ENCODE data around the gene TTC29. TPM values are rescaled to one million over a fixed set of nuclear protein-coding genes. Genes with fewer than 3 reads are reported as not detected.

TTC29 gene
- total RNA-seq, 2 experiments from 2014 or later: not detected

DNA sequence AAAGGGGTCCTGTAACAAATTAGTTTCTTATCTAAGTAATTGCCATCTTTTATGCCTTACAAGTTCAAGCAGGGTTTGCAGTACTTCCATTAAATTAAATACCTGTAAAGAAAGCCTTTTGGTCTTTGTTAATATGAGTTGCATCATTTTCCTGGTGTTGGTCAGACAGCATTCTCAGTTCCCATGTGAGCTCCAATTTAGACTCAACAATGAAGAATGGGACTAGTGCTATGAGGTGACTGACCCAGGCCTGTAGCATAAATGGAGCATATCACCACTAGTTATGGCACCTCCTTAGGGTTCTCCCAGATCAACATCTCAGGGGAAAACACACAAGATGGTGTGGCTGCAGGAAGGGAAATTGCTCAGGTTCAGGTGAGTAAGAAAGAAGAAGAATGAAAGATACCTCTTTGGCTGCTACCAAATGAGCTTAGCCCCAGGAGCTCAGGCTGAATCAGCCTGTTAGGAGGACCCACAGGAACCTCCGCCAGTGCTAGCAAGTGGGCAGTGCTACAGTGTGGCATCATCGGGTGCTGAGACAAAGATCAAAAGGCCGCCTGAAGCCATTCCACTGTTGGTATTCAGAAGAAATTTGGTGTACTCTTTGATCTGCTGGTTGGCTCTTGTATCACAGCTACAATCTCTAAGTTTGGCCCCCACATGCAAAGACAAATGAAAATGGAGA, 1.8 kb downstream of the TTC29 start:
- no peak overlapping the region for H3K27ac Mint-ChIP-seq
- no peaks in the 10 kb centered on the region for H3K9me3 Mint-ChIP-seq (ENCODE audit: insufficient read depth)
- DNase-seq: no peak
- ATAC-seq: no peak
- CTCF ChIA-PET: interaction anchor here (1.5 kb wide), 1 partner anchor 18 kb away, joined by 3 read pairs; no protein-coding TSS in a partner anchor
- no peak overlapping the region for H3K4me3 Mint-ChIP-seq
- no peaks in the 10 kb centered on the region for H3K36me3 Mint-ChIP-seq (ENCODE audit: low read depth)
- POLR2A ChIA-PET: no interaction called here
- H3K4me1 Mint-ChIP-seq (ENCODE audit: low read depth): peaks cover 16% of the 10 kb centered on the region
- peaks cover 30% of the 10 kb centered on the region for H3K27me3 Mint-ChIP-seq (ENCODE audit: low read depth)

DNA sequence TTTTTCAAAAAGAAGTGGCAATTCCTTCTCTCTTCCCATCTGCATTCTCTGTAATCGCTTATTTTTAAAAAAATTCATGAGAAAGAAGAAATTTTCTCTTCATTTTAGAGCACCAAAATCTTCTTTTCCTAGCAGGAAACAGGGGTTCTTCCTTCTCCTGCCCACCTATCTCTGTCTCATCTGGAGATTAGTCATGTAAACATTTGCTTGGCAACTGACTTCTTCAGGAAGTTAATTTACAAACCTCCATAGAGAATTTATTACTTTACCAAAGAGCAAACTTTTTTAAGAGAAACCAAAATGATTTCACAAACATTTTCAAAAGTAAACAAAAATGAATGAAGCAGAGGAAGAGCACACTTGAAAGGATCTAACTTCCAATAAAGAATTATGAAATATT, 13.5 kb downstream of the TTC29 start:
- no peaks in the 10 kb centered on the region for H3K36me3 Mint-ChIP-seq (ENCODE audit: low read depth)
- no peak overlapping the region for H3K4me3 Mint-ChIP-seq
- no peaks in the 10 kb centered on the region for H3K4me1 Mint-ChIP-seq (ENCODE audit: low read depth)
- DNase-seq (no peak), ATAC-seq (no peak)
- H3K9me3 Mint-ChIP-seq (ENCODE audit: insufficient read depth): no peaks in the 10 kb centered on the region
- ChIA-PET POLR2A (no interaction called here), CTCF (no interaction called here)
- peaks cover 2% of the 10 kb centered on the region for H3K27me3 Mint-ChIP-seq (ENCODE audit: low read depth)
- H3K27ac Mint-ChIP-seq: no peak overlapping the region

DNA sequence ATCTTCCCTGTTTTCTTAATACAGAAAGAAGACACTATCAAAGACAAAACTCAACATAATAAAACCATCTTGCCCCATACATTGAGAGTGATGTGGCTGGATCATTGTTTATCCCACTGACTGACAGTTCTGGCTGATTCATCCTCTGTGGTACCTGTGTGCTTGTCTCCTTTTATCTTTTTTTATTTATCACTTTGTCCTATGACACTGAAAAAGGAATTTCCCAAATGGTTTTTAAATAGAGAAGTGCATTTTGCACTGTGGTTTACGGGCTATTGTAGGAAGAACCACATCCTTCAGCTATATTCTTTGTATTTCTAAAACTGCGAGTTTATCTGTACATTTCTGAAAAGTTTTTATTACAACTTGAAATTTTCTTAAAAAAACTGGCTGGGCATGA, 15.0 kb downstream of the TTC29 start:
- no peak overlapping the region for H3K4me3 Mint-ChIP-seq
- H3K27me3 Mint-ChIP-seq (ENCODE audit: low read depth): peaks cover 4% of the 10 kb centered on the region
- no peak overlapping the region for H3K27ac Mint-ChIP-seq
- H3K9me3 Mint-ChIP-seq (ENCODE audit: insufficient read depth): no peaks in the 10 kb centered on the region
- no peaks in the 10 kb centered on the region for H3K4me1 Mint-ChIP-seq (ENCODE audit: low read depth)
- ChIA-PET POLR2A (no interaction called here), CTCF (no interaction called here)
- no peaks in the 10 kb centered on the region for H3K36me3 Mint-ChIP-seq (ENCODE audit: low read depth)
- no peak for ATAC-seq
- no peak for DNase-seq

DNA sequence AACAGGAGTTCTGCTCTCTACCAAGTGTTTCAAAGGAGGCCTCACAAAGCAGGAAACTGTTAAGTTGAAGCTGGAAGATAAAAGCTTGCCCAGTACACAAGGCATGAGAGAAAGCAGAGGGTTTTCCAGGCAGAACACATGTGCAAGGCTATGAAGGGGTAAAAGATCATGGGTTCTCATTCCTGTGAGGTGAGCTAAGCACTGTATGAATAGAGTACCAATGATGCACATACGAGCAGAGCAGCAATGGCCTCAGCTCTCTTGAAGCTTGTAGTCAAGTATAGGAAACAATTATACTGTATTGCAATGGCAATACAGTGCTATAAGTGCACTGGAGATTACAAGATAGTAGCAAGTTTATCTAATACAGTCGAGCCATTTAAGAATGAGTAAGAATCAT, 18.0 kb downstream of the TTC29 start:
- DNase-seq (no peak), ATAC-seq (no peak)
- POLR2A ChIA-PET: no interaction called here
- H3K4me1 Mint-ChIP-seq (ENCODE audit: low read depth): no peaks in the 10 kb centered on the region
- H3K9me3 Mint-ChIP-seq (ENCODE audit: insufficient read depth): no peaks in the 10 kb centered on the region
- CTCF ChIA-PET: no interaction called here
- no peaks in the 10 kb centered on the region for H3K36me3 Mint-ChIP-seq (ENCODE audit: low read depth)
- H3K27ac Mint-ChIP-seq: no peak overlapping the region
- peaks cover 9% of the 10 kb centered on the region for H3K27me3 Mint-ChIP-seq (ENCODE audit: low read depth)
- no peak overlapping the region for H3K4me3 Mint-ChIP-seq

DNA sequence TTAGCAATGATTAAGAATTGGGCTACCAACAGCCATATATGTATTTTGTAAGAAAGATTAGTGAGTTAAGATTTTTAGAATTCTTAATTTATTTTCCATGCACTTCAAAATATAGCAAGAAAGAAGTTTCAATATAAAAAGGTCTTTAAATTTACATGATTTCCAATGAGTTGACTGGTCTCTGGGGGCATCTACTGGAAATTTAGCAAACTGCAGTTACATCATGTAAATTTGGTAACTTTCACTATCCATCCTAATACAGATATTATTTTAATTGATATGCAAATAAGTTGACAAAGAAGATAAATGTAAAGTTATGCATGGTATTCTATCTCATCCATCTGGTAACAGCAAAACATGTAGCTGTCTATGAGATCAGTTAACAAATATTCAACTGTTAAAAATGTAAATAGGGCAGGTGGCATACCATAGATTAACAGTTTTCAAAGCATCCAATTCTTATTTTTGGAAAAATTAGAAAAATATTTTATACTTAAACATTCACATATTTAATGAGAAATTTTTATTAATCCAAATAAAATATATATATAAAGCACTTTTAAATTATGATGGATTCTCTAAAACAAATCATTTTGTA, 29.1 kb downstream of the TTC29 start:
- Mint-ChIP-seq H3K4me1 (ENCODE audit: low read depth) (no peaks in the 10 kb centered on the region), H3K36me3 (ENCODE audit: low read depth) (no peaks in the 10 kb centered on the region), H3K27ac (no peak overlapping the region), H3K9me3 (ENCODE audit: insufficient read depth) (no peaks in the 10 kb centered on the region), H3K27me3 (ENCODE audit: low read depth) (peaks cover 4% of the 10 kb centered on the region), H3K4me3 (no peak overlapping the region)
- POLR2A ChIA-PET: no interaction called here
- CTCF ChIA-PET: no interaction called here
- peak; percentile 32 for DNase-seq
- no peak for ATAC-seq

DNA sequence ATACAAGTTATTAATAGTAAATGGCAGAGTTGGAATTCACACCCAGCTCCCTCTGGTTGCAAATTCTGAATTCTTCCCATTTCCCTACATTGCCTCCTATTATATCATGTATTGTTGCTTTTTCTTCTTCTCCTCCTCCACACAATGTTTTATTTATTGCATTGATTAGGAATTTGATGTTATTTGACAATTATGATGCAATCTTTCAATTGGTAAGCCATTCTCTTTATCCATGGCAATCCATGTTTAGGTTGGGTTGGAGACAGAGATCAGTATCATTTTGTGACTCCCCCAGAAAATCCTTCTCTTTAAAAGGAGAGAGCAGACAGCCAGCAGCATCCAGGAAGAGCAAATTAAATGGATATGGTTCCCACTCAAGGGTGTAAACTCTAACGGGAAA, 30.5 kb downstream of the TTC29 start:
- Mint-ChIP-seq H3K27ac (no peak overlapping the region), H3K9me3 (ENCODE audit: insufficient read depth) (no peaks in the 10 kb centered on the region), H3K27me3 (ENCODE audit: low read depth) (peaks cover 4% of the 10 kb centered on the region), H3K36me3 (ENCODE audit: low read depth) (no peaks in the 10 kb centered on the region), H3K4me3 (no peak overlapping the region), H3K4me1 (ENCODE audit: low read depth) (no peaks in the 10 kb centered on the region)
- CTCF ChIA-PET: no interaction called here
- no peak for DNase-seq
- POLR2A ChIA-PET: no interaction called here
- ATAC-seq: no peak

DNA sequence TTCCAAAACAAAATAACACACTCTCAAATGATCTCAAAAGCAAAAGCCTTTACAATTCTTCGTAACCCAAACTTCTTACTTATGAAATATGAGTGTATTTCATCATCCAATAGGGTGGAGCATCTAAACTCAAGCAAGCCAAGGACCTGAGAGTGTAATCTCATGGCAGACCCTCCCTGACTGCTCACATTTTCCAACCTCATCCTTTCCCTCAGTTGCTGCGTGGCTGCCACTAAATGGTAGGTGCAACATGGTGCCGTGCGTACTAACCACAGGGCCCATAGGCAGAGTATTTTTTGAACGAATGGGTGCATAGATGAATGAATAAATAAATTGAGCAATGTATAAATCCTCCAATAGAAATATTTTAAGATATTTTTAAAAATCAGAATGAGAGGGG, 45.4 kb downstream of the TTC29 start:
- CTCF ChIA-PET: no interaction called here
- no peak overlapping the region for H3K4me3 Mint-ChIP-seq

DNA sequence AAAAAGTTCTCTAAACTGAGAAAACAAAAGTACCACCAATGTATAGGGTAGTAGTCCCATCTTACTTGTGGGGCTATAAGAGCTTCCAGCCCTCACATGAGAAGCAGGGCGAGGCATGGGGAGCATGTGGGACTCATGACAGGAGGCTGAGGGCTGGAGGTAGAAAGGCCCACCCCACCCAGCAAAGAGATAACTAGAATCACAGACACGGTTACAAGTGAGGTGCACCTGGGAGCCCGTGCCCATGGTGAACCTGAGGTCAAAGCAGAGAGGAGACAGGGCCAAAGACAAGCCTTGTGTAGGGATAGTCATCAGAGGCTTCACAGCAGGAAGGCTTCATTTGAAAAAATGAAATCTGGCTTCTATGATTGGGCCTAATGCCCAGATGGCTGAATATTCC, 55.4 kb downstream of the TTC29 start:
- Mint-ChIP-seq H3K4me1 (ENCODE audit: low read depth) (no peaks in the 10 kb centered on the region), H3K9me3 (ENCODE audit: insufficient read depth) (no peaks in the 10 kb centered on the region), H3K27me3 (ENCODE audit: low read depth) (peaks cover 4% of the 10 kb centered on the region), H3K27ac (no peak overlapping the region), H3K4me3 (no peak overlapping the region), H3K36me3 (ENCODE audit: low read depth) (no peaks in the 10 kb centered on the region)
- CTCF ChIA-PET: no interaction called here
- POLR2A ChIA-PET: no interaction called here
- no peak for ATAC-seq
- DNase-seq: no peak

More for the DNA sequence above, 45.4 kb downstream of the TTC29 start:
- POLR2A ChIA-PET: no interaction called here
- Mint-ChIP-seq H3K27ac (no peak overlapping the region), H3K4me1 (ENCODE audit: low read depth) (no peaks in the 10 kb centered on the region), H3K27me3 (ENCODE audit: low read depth) (peaks cover 7% of the 10 kb centered on the region), H3K36me3 (ENCODE audit: low read depth) (no peaks in the 10 kb centered on the region), H3K9me3 (ENCODE audit: insufficient read depth) (no peaks in the 10 kb centered on the region)
- no peak for ATAC-seq
- DNase-seq: no peak

DNA sequence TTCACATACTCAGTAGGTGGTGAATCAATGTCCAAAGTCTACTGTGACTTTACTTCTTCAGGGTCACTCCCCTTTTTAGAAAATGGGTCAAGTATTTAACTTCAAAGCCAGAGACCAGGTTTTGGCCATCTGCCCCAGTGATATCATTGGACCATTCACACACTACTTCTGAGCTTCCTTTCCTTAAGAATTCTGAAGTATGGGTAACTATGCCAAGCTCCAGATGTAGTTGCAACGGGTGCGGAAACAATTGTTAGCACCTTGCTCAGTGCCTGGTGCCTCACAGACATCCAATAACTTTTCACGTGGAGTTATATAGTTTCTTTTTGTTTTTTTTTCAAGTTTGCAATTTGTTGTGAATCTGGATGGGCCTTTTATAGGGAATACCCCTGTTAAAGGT, 62.6 kb downstream of the TTC29 start:
- no peak for DNase-seq
- no peak for ATAC-seq
- no peak overlapping the region for H3K27ac Mint-ChIP-seq
- POLR2A ChIA-PET: no interaction called here
- peaks cover 6% of the 10 kb centered on the region for H3K27me3 Mint-ChIP-seq (ENCODE audit: low read depth)
- no peaks in the 10 kb centered on the region for H3K36me3 Mint-ChIP-seq (ENCODE audit: low read depth)
- no peaks in the 10 kb centered on the region for H3K9me3 Mint-ChIP-seq (ENCODE audit: insufficient read depth)
- H3K4me3 Mint-ChIP-seq: no peak overlapping the region
- H3K4me1 Mint-ChIP-seq (ENCODE audit: low read depth): no peaks in the 10 kb centered on the region
- CTCF ChIA-PET: no interaction called here

DNA sequence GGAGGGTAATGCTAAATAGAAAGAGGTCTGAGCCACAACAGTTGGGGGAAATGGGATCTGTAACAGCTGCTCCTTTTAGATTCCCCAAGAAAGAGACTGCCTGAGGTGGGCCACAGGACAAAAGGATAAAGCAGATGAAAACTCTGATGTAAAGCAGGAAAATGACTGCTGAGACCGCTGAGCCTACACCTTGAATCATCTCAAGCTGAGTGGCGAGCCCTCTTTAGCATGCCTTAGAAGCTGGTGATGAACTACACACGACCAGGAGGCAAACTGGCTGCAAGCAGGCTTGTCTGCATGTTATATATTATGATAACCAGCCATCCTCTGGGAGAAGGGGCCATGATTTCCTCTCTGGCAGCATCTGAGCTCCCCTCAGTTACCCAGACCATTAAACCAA, 88.4 kb downstream of the TTC29 start:
- Mint-ChIP-seq H3K4me3 (no peak overlapping the region), H3K9me3 (ENCODE audit: insufficient read depth) (no peaks in the 10 kb centered on the region), H3K36me3 (ENCODE audit: low read depth) (no peaks in the 10 kb centered on the region), H3K27ac (no peak overlapping the region), H3K4me1 (ENCODE audit: low read depth) (no peaks in the 10 kb centered on the region), H3K27me3 (ENCODE audit: low read depth) (peaks cover 3% of the 10 kb centered on the region)
- CTCF ChIA-PET: no interaction called here
- POLR2A ChIA-PET: no interaction called here
- DNase-seq: no peak
- ATAC-seq: no peak

DNA sequence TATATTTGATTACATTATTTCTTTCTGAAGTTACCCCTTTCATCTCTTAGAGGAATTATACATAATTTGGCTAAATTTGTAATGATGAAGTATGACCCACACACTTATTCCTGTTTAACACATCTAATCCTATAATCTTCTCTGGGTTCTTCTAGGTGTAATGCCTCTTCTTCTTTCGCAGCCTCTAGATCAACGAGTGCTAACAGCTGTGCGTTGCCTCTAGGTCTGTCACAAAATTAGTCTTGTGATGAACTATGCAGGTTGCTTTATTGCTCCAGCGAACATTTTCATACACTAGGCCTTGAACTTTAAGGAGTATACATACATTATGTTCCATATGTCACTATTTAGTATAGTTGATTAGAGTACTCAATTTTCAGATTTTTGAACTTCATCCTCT, 89.9 kb downstream of the TTC29 start:
- no peak for ATAC-seq
- POLR2A ChIA-PET: no interaction called here
- Mint-ChIP-seq H3K27me3 (ENCODE audit: low read depth) (peaks cover 3% of the 10 kb centered on the region), H3K9me3 (ENCODE audit: insufficient read depth) (no peaks in the 10 kb centered on the region), H3K36me3 (ENCODE audit: low read depth) (no peaks in the 10 kb centered on the region), H3K4me3 (no peak overlapping the region), H3K27ac (no peak overlapping the region), H3K4me1 (ENCODE audit: low read depth) (no peaks in the 10 kb centered on the region)
- CTCF ChIA-PET: no interaction called here
- no peak for DNase-seq

DNA sequence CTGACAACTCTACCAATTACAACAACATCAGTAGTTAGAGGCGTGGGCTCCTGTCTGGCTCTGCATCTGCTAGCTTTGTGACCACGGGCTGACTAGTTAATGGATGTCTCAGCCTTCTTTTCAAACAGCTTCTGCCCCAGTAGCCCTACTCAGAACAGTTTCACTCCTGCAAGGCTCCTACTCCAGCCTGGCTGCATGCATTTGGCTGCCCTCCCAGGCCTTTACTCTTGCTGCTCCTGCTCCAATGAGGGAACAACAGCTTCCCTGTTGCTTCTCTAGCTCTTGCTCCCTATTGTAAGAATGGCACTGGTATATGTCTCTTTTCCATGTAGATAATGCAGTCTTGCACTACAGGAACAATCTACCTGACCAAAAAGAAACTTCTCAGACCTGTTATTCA, 93.3 kb downstream of the TTC29 start:
- DNase-seq: no peak
- Mint-ChIP-seq H3K9me3 (ENCODE audit: insufficient read depth) (no peaks in the 10 kb centered on the region), H3K36me3 (ENCODE audit: low read depth) (no peaks in the 10 kb centered on the region), H3K27me3 (ENCODE audit: low read depth) (peaks cover 3% of the 10 kb centered on the region), H3K4me1 (ENCODE audit: low read depth) (no peaks in the 10 kb centered on the region), H3K4me3 (no peak overlapping the region), H3K27ac (no peak overlapping the region)
- no peak for ATAC-seq
- ChIA-PET POLR2A (no interaction called here), CTCF (no interaction called here)

DNA sequence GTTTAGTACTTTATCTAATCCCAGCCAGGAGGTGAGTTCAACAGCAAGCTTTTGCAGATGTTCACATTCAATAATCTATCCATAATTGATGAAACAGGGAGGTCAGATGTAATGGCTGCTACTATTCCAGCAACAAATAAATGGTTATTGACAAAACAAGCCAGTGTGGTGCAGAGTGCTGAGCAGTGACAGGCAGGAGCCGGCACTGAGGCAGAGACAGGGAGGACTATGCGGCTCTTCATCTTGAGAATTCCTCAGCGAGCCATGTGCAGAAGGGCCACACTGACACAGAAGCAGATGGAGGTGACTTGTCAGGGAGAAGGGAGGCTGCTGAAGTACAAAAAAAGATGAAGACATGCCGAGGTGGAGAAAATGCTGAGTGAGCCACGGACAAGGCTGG, 98.3 kb downstream of the TTC29 start:
- H3K27ac Mint-ChIP-seq: no peak overlapping the region
- POLR2A ChIA-PET: no interaction called here
- no peaks in the 10 kb centered on the region for H3K9me3 Mint-ChIP-seq (ENCODE audit: insufficient read depth)
- H3K36me3 Mint-ChIP-seq (ENCODE audit: low read depth): no peaks in the 10 kb centered on the region
- ATAC-seq (no peak), DNase-seq (no peak)
- H3K4me3 Mint-ChIP-seq: no peak overlapping the region
- no peaks in the 10 kb centered on the region for H3K4me1 Mint-ChIP-seq (ENCODE audit: low read depth)
- no peaks in the 10 kb centered on the region for H3K27me3 Mint-ChIP-seq (ENCODE audit: low read depth)
- CTCF ChIA-PET: no interaction called here
